ENCODE results near the gene B4GALT4.
"Not testable (repeated sequence)": the region's sequence is repeated elsewhere in the genome, so short reads cannot be mapped to it uniquely, and the experiment has no call there.

Gene B4GALT4

DNA sequence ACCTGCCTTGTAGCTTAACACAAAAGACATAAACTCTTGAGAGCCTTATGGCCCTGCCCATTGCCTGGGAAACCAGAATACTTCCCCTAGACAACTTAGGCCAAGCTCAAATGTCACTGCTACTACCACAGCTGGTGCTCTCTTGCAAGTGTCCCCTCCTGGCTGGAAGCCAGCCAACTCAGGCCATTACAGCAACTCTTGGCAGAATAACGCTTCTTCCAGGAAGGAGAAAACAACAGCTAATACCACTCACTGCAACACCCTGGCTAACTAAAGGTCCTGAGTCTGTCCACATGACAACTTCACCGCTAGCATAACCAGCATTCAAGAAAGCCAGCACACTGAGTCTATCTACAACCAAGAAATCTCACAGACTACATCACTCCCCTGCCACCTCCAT lies 5.1 kb upstream of the B4GALT4 start:
- in situ Hi-C loops (cut with MboI; ENCODE audit: low sequenced_read_pairs, unreplicated experiment): no loop called here
- TF ChIP-seq, protein P1, sequence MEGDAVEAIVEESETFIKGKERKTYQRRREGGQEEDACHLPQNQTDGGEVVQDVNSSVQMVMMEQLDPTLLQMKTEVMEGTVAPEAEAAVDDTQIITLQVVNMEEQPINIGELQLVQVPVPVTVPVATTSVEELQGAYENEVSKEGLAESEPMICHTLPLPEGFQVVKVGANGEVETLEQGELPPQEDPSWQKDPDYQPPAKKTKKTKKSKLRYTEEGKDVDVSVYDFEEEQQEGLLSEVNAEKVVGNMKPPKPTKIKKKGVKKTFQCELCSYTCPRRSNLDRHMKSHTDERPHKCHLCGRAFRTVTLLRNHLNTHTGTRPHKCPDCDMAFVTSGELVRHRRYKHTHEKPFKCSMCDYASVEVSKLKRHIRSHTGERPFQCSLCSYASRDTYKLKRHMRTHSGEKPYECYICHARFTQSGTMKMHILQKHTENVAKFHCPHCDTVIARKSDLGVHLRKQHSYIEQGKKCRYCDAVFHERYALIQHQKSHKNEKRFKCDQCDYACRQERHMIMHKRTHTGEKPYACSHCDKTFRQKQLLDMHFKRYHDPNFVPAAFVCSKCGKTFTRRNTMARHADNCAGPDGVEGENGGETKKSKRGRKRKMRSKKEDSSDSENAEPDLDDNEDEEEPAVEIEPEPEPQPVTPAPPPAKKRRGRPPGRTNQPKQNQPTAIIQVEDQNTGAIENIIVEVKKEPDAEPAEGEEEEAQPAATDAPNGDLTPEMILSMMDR (IDR thresholded peaks at IDR 0.05; ENCODE audit: borderline replicate concordance, control extremely low read depth, extremely low read depth, insufficient read depth, missing control alignments): no peak
- DNase-seq (ENCODE audit: low spot score): no peak

DNA sequence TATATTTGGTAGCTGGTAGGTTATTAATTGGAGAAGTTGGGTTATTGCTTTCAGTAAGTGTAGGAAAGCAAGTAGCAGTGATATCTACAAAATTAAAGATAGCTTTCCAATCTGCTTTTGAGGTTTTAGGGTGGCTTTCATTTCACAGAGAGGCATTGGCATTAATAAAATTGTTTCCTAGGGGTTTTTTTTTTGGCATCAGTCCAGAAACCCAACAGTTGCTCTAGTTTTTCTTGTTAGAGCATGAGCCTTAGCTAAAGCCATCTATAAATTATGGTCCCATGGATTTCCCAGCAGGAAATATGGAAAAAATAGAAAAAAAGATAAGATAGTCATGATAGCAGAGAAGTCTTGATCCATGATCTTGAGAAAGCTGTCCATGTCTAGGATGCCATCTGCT lies 3.0 kb upstream of the B4GALT4 start:
- in situ Hi-C loops (cut with MboI; ENCODE audit: low sequenced_read_pairs, unreplicated experiment): no loop called here
- no peak for DNase-seq (ENCODE audit: low spot score)
- TF ChIP-seq, protein P1 (IDR thresholded peaks at IDR 0.05; ENCODE audit: borderline replicate concordance, control extremely low read depth, extremely low read depth, insufficient read depth, missing control alignments): no peak

DNA sequence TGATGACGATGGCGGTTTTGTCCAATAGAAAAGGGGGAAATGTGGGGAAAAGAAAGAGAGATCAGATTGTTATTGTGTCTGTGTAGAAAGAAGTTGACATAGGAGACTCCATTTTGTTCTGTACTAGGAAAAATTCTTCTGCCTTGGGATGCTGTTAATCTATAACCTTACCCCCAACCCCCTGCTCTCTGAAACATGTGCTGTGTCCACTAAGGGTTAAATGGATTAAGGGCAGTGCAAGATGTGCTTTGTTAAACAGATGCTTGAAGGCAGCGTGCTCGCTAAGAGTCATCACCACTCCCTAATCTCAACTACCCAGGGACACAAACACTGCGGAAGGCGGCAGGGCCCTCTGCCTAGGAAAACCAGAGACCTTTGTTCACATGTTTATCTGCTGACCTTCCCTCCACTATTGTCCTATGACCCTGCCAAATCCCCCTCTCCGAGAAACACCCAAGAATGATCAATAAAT lies 2.4 kb upstream of the B4GALT4 start:
- in situ Hi-C loops (cut with MboI; ENCODE audit: low sequenced_read_pairs, unreplicated experiment); DNase-seq (ENCODE audit: low spot score): not testable (repeated sequence)

DNA sequence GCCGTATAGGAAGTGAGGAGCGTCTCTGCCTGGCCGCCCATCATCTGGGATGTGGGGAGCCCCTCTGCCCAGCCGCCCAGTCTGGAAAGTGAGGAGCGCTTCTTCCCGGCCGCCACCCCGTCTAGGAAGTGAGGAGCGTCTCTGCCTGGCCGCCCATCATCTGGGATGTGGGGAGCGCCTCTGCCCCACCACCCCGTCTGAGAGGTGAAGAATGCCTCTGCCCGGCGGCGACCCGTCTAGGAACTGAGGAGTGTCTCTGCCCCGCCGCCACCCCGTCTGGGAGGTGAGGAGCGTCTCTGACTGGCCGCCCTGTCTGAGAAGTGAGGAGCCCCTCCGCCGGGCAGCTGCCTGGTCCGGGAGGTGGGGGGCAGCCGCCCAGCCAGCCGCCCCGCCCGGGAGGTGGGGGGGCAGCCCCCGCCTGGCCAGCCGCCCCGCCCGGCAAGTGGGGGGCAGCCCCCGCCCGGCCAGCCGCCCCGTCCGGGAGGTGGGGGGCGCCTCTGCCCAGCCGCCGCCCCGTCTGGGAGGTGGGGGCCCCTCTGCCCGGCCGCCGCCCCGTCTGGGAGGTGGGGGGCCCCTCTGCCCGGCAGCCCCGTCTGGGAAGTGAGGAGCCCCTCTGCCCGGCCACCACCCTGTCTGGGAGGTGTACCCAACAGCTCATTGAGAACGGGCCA lies 1.8 kb upstream of the B4GALT4 start:
- DNase-seq (ENCODE audit: low spot score); in situ Hi-C loops (cut with MboI; ENCODE audit: low sequenced_read_pairs, unreplicated experiment): not testable (repeated sequence)

DNA sequence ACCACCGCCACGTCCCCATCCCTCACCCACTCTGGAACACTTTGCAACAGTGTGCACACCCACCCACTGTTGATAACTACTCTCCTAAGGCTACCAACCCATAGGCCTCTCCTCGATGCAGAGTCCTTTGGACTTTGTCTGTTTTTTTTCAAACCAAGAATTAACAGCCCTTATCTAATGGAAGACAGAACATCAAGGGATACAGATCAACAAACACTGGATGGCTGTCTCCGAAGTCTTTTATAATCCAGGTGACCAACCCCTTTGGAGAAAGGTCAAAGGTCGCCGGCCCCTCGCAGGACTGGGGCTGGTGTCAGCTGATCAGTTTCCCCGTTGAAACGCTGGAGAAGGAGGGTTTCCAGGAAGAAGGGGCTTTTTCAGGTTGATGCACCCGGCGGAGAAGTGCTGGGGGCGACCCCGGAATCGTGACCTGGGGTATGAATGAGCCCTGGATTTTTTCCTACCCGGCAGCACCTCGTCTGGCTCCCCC lies 532 bp downstream of the B4GALT4 start:
- in situ Hi-C loops (cut with MboI; ENCODE audit: low sequenced_read_pairs, unreplicated experiment): no loop called here
- peak; percentile 26 for DNase-seq (ENCODE audit: low spot score)
- TF ChIP-seq, protein P1 (IDR thresholded peaks at IDR 0.05; ENCODE audit: borderline replicate concordance, control extremely low read depth, extremely low read depth, insufficient read depth, missing control alignments): no peak

DNA sequence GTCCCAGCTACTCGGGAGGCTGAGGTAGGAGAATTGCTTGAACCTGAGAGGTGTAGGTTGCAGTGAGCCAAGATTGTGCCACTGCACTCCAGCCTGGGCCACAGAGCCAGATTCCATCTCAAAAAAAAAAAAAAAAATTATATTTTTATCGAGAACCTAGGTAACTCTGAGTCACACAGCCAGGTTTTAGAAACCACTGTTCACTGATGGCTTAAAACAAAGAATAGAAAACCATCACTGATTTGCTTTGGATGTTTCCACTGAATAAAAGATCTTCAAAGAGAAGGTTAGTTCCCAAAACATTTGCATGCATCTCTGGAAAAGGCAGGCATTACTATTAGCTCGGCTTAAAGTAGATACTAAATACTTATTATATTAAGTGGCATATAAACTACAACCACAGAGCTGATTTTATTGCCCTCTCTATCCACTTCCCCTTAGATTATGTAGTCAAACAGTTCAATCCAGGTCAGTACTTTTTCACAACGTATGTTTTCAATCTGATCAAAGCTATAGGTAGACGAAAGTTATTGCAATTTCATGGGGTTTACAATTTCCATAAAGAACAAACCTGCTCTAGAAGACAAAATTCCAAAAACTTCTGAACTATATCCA lies 1.4 kb downstream of the B4GALT4 start:
- TF ChIP-seq, protein P1 (IDR thresholded peaks at IDR 0.05; ENCODE audit: borderline replicate concordance, control extremely low read depth, extremely low read depth, insufficient read depth, missing control alignments): no peak
- in situ Hi-C loops (cut with MboI; ENCODE audit: low sequenced_read_pairs, unreplicated experiment): no loop called here

DNA sequence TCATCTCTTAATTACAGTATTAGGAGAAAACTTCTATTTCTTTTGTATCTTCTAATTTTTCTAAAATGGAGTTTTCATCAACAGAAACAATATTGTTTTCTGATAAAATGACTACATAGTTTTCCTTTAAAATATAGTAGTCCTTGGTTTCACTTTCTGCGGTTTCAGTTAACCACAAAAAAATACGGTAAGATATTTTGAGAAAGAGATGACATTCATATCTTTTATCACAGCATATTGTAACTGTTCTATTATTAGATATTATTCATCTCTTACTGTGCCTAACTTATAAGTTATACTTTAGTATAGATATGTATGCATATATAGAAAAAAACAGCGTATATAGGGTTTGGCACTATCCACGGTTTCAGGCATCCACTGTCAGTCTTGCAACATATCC lies 2.3 kb downstream of the B4GALT4 start:
- in situ Hi-C loops (cut with MboI; ENCODE audit: low sequenced_read_pairs, unreplicated experiment): no loop called here
- TF ChIP-seq, protein P1 (IDR thresholded peaks at IDR 0.05; ENCODE audit: borderline replicate concordance, control extremely low read depth, extremely low read depth, insufficient read depth, missing control alignments): no peak
- DNase-seq (ENCODE audit: low spot score): no peak

More for the DNA sequence above, 1.4 kb downstream of the B4GALT4 start:
- no peak for DNase-seq (ENCODE audit: low spot score)

Measured in GM13976 (cell line).